Adrenal gland (tissue), 12 donors: ENCODE results near the gene PLA2G2C. TPM values are rescaled to one million over a fixed set of nuclear protein-coding genes. Genes with fewer than 3 reads are reported as not detected.
A peak's percentile ranks its signal among the peaks of the same experiment; 100 is the strongest.
"Not testable (repeated sequence)": the region's sequence is repeated elsewhere in the genome, so short reads cannot be mapped to it uniquely, and the experiment has no call there.

Experiments used
- DNase-seq, 7 donors: peaks; one replicate each; pipeline ENCODE4 v3.0.0-alpha.2; 2019 to 2020
- H3K27ac ChIP-seq, 5 donors: fragments of 200-600 bp; sonication (generic) in 4 of 5; 1 replicate in 3 of 5; 2 replicates in 2 of 5; pipeline versions ENCODE4 v1.5.1 to v1.8.0; 2016 to 2020; ENCODE audit warnings: mild to moderate bottlenecking in 1 of 5
- H3K27me3 ChIP-seq: fragments of 200-600 bp; 2 replicates; pipeline ENCODE4 v1.8.0; 2021
- H3K36me3 ChIP-seq, 2 donors: fragments of 200-600 bp; replicated peaks in 1 of 2; 1 replicate in 1 of 2; 2 replicates in 1 of 2; pipeline versions ENCODE4 v1.5.1 to v1.8.0; 2018 to 2022
- H3K4me1 ChIP-seq, 2 donors: fragments of 200-600 bp; replicated peaks in 1 of 2; 1 replicate in 1 of 2; 2 replicates in 1 of 2; pipeline versions ENCODE4 v1.5.1 to v1.8.0; 2018 to 2021
- H3K4me3 ChIP-seq, 4 donors: fragments of 200-600 bp; sonication (generic) in 3 of 4; one replicate each; pipeline ENCODE4 v1.5.1; 2016 to 2018
- H3K9me3 ChIP-seq, 3 donors: fragments of 200-600 bp; sonication (generic) in 1 of 3; replicated peaks in 1 of 3; 1 replicate in 2 of 3; 2 replicates in 1 of 3; pipeline versions ENCODE4 v1.5.1 to v1.8.0; 2016 to 2021
- CTCF ChIP-seq, 6 experiments: fragments of 450-650 bp in 4 of 6; fragments of 200-600 bp in 2 of 6; sonication (generic) in 1 of 6; IDR thresholded peaks; 1 replicate in 5 of 6; 2 replicates in 1 of 6; pipeline versions ENCODE4 v1.5.1 to v1.8.0; 2016 to 2021; ENCODE audit warnings: antibody characterized with exemption in 6 of 6, mild to moderate bottlenecking in 2 of 6, moderate library complexity in 1 of 6
- POLR2A ChIP-seq, 2 donors: fragments of 450-650 bp; IDR thresholded peaks; one replicate each; pipeline ENCODE4 v1.6.1; 2017; ENCODE audit warnings: antibody characterized with exemption in 2 of 2, mild to moderate bottlenecking in 2 of 2, moderate library complexity in 1 of 2
- WGBS, 4 donors: extraction: QIAGEN DNeasy Blood & Tissue Kit in 2 of 4; methylation state at CpG; one replicate each; pipeline versions ENCODE4 v1.1.5 to v1.1.7; 2013 to 2017; 5-methylcytosine and 5-hydroxymethylcytosine counted together
- intact Hi-C, 2 donors: fragments of 100-400 bp; cut with DNase I; formaldehyde crosslinking; loops; one replicate each; pipeline versions ENCODE4 v1.14.1 to v1.15.0; 2022 to 2023
- polyA plus RNA-seq, 3 donors: library from polyadenylated mRNA; stranded (reverse); fragments of 200-250 nt in 2 of 3; fragments of 350-450 nt in 1 of 3; fragmentation: Illumina TruSeq in 1 of 3; extraction: RNeasy Lipid Tissue Mini Kit (QIAGEN cat#74804) in 1 of 3; gene quantifications; one replicate each; pipeline ENCODE4 v1.2.3, GENCODE V29; 2013 to 2014
- total RNA-seq, 9 donors: library from RNA; depleted of rRNA in 4 of 9; stranded (reverse); fragments of >200 nt in 4 of 9; fragments of 120-200 nt in 1 of 9; fragmentation: NEBNext Ultra II Directional in 1 of 9; extraction: Animal tissue kit (Norgen Biotek cat#: 25700) in 1 of 9; gene quantifications; one replicate each; pipeline versions ENCODE4 v1.1.0 to v1.2.4, GENCODE V29; 2013 to 2023
- donor health status: healthy with polysubstance abuse.
- donor health status: Bipolar disorder and iron deficiency.
- donor health status: DM: yes; HTN: yes; CAD: no.
- donor health status: DM: no; HTN: no; CAD: no.
- donor health status: DM: no; HTN: no; CAD: no.
- donor health status: DM: yes; HTN: yes; CAD: no.

PLA2G2C gene
- total and polyA plus RNA-seq, 12 donors, result 0.07 to 0.39 (median 0.12) TPM; not detected in 6

- no peak overlapping the region for H3K4me3 ChIP-seq
- H3K27me3 ChIP-seq, result no peaks in the 10 kb centered on the region
- no peaks in the 10 kb centered on the region for H3K9me3 ChIP-seq
- no peak overlapping the region for H3K27ac ChIP-seq
- TF ChIP-seq POLR2A (IDR thresholded peaks at IDR 0.05) (no peak), CTCF (IDR thresholded peaks at IDR 0.05) (peak in 2 of 6 experiments; percentile 16 to 28)
- H3K4me1 ChIP-seq, result peaks cover 3 to 4% of the 10 kb centered on the region in 2 donors
- intact Hi-C loops, result no loop called here
- H3K36me3 ChIP-seq, result no peaks in the 10 kb centered on the region
- no peak for DNase-seq
- 42 to 62% (median 46%) methylated on average over 3 of the region's 3 CpGs for WGBS, 4 donors
These were observed 47.1 kb upstream of the PLA2G2C start for GRCh38 chr1:20233394-20233793.

- H3K27me3 ChIP-seq, H3K27ac ChIP-seq, H3K36me3 ChIP-seq, H3K4me3 ChIP-seq, H3K4me1 ChIP-seq, H3K9me3 ChIP-seq, intact Hi-C loops, DNase-seq: not testable (repeated sequence)
- 42 to 68% (median 43%) methylated on average over 7 of the region's 7 CpGs for WGBS, 4 donors
These were observed 46.2 kb upstream of the PLA2G2C start for GRCh38 chr1:20232564-20232963.

GRCh38 chr1:20229171-20229570, 42.9 kb upstream of the PLA2G2C start:
- Histone ChIP-seq H3K9me3 (no peaks in the 10 kb centered on the region), H3K27me3 (no peaks in the 10 kb centered on the region), H3K4me1 (no peaks in the 10 kb centered on the region), H3K4me3 (no peak overlapping the region), H3K27ac (no peak overlapping the region), H3K36me3 (no peaks in the 10 kb centered on the region)
- intact Hi-C loops, result loop anchor here in 1 of 2 donors (10.0 kb wide), 2 partner anchors 126 to 206 kb away; no protein-coding TSS in a partner anchor
- peak in 2 of 7 donors; percentile 41 to 42 for DNase-seq
- TF ChIP-seq CTCF (IDR thresholded peaks at IDR 0.05) (no peak), POLR2A (IDR thresholded peaks at IDR 0.05) (no peak)
- WGBS, 4 donors, result 31 to 55% (median 38%) methylated on average over 2 of the region's 2 CpGs

GRCh38 chr1:20228314-20228825, 42.1 kb upstream of the PLA2G2C start:
- Histone ChIP-seq H3K27me3 (no peaks in the 10 kb centered on the region), H3K36me3 (no peaks in the 10 kb centered on the region), H3K4me1 (peaks cover 0 to 7% of the 10 kb centered on the region in 2 donors), H3K9me3 (no peaks in the 10 kb centered on the region), H3K27ac (no peak overlapping the region), H3K4me3 (no peak overlapping the region)
- no peak for TF ChIP-seq POLR2A (IDR thresholded peaks at IDR 0.05)
- no peak for TF ChIP-seq CTCF (IDR thresholded peaks at IDR 0.05)
- intact Hi-C loops, result loop anchor here in 1 of 2 donors (10.0 kb wide), 2 partner anchors 126 to 206 kb away; no protein-coding TSS in a partner anchor
- no peak for DNase-seq
- 85 to 92% (median 88%) methylated on average over 11 of the region's 11 CpGs for WGBS, 4 donors

- H3K4me1 ChIP-seq, result peaks cover 0 to 7% of the 10 kb centered on the region in 2 donors
- 66 to 82% (median 70%) methylated on average over 4 of the region's 4 CpGs for whole genome bisulfite sequencing, 4 donors
- H3K27ac ChIP-seq, result no peak overlapping the region
- no peak overlapping the region for H3K4me3 ChIP-seq
- H3K36me3 ChIP-seq, result no peaks in the 10 kb centered on the region
- intact Hi-C loops, result loop anchor here in 1 of 2 donors (10.0 kb wide), 2 partner anchors 127 to 207 kb away; no protein-coding TSS in a partner anchor
- no peaks in the 10 kb centered on the region for H3K27me3 ChIP-seq
- H3K9me3 ChIP-seq, result no peaks in the 10 kb centered on the region
- DNase-seq, result no peak
- TF ChIP-seq POLR2A (IDR thresholded peaks at IDR 0.05) (no peak), CTCF (IDR thresholded peaks at IDR 0.05) (no peak)
These were observed 41.4 kb upstream of the PLA2G2C start for GRCh38 chr1:20227704-20228103.
